Heart left ventricle (tissue), 13 donors: Measurements from ENCODE around the gene PRRC2C.

Source experiments
- POLR2A ChIP-seq, 2 donors: fragments of 450-650 bp; IDR thresholded peaks; one replicate each; pipeline ENCODE4 v1.6.1; 2017; ENCODE audit warnings: antibody characterized with exemption in 2 of 2, mild to moderate bottlenecking in 2 of 2, moderate library complexity in 2 of 2
- TF ChIP-seq, protein P1 (sequence below), 12 donors: fragments of 200-600 bp; sonication (generic) in 4 of 12; IDR thresholded peaks; one replicate each; pipeline versions ENCODE4 v1.5.0 to v1.8.0; 2018 to 2022; ENCODE audit warnings: antibody characterized with exemption in 12 of 12, mild to moderate bottlenecking in 5 of 12
- donor health status: ischemic (EF 13 %, LVEDD 7.1; RV severe dilation, severe dysfunction).
- donor health status: DM: no; HTN: yes; CAD: no.
- donor health status: DM: no; HTN: no; CAD: no.
- donor health status: ischemic (EF 25% LVEDD 6.9; RV normal size, moderate dysfunction).
- donor health status: ischemic (EF 25% LVEDD 5.7; RV mildly dilated, moderate dysfunction).
- donor health status: ischemic (EF 35%, LVEDD 5.7; RV mildly dilated, moderate dysfunction).
- donor health status: nonischemic (EF 11% LVEDD 7.7; RV severe dilation, severe dysfunction).
- donor health status: DM: yes; HTN: yes; CAD: no.
- donor health status: PGD.
- donor health status: ischemic (EF 29% LVEDD 5.4; RV normal size, mild dysfunction).
- donor health status: nonischemic (EF 23%, LVEDD 6.1; RV moderate dilation, normal function).

DNA sequence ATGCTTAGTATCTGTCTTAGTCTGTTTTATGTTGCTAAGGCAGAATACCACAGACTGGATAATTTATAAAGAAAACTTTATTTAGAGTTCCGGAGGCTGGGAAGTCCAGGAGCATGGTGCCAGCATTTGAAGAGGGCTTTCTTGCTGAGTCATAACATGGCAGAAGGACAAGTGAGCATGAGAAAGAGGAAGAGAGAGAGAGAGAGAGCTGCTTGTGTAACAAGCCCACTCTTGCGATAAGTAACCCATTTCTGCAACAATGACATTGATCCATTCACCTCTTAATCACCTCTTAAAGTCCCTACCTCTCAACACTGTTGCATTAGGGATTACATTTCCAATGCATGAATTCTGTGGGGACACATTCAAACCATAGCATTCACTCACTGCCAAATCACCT is 125.1 kb downstream of the PRRC2C start:
- TF ChIP-seq, protein P1, sequence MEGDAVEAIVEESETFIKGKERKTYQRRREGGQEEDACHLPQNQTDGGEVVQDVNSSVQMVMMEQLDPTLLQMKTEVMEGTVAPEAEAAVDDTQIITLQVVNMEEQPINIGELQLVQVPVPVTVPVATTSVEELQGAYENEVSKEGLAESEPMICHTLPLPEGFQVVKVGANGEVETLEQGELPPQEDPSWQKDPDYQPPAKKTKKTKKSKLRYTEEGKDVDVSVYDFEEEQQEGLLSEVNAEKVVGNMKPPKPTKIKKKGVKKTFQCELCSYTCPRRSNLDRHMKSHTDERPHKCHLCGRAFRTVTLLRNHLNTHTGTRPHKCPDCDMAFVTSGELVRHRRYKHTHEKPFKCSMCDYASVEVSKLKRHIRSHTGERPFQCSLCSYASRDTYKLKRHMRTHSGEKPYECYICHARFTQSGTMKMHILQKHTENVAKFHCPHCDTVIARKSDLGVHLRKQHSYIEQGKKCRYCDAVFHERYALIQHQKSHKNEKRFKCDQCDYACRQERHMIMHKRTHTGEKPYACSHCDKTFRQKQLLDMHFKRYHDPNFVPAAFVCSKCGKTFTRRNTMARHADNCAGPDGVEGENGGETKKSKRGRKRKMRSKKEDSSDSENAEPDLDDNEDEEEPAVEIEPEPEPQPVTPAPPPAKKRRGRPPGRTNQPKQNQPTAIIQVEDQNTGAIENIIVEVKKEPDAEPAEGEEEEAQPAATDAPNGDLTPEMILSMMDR (IDR thresholded peaks at IDR 0.05), result no peak
- TF ChIP-seq POLR2A (IDR thresholded peaks at IDR 0.05), result no peak
